OCI-LY3 (cell line): ENCODE measurements around the gene SLC37A2.
"Not testable (repeated sequence)": the region's sequence is repeated elsewhere in the genome, so short reads cannot be mapped to it uniquely, and the experiment has no call there.

Experiments used
- H2AFZ ChIP-seq: fragments of 200-600, 300-600 bp; shearing (Covaris generic); 2 replicates; pipeline ENCODE4 v1.6.0; 2014; ENCODE audit warnings: antibody characterized with exemption, low read depth, low read length
- H3K27ac ChIP-seq: fragments of 200-600, 300-600 bp; sonication (generic); 2 replicates; pipeline ENCODE4 v1.5.1; 2014; ENCODE audit warnings: mild to moderate bottlenecking, low read length, moderate library complexity, mixed read lengths
- H3K27me3 ChIP-seq: fragments of 200-600, 300-600 bp; sonication (generic); 2 replicates; pipeline ENCODE4 v1.6.1; 2014; ENCODE audit warnings: low read depth, low read length, mixed read lengths
- H3K36me3 ChIP-seq: fragments of 200-600, 300-600 bp; sonication (generic); replicated peaks from 2 replicates; pipeline ENCODE3; 2014; ENCODE audit warnings: low read depth, low read length, mixed read lengths
- H3K4me1 ChIP-seq: fragments of 300-600, 200-600 bp; sonication (generic); 2 replicates; pipeline ENCODE4 v1.6.1; 2014; ENCODE audit warnings: low read length, mixed read lengths
- H3K4me2 ChIP-seq: fragments of 200-600, 300-600 bp; sonication (generic); 2 replicates; pipeline ENCODE4 v1.6.1; 2014; ENCODE audit warnings: low read length, mixed read lengths
- H3K4me3 ChIP-seq: fragments of 300-600, 200-600 bp; sonication (generic); 2 replicates; pipeline ENCODE4 v1.5.1; 2014; ENCODE audit warnings: antibody characterized with exemption, mild to moderate bottlenecking, low read length, moderate library complexity
- H3K79me2 ChIP-seq: fragments of 300-600, 200-600 bp; shearing (Covaris generic); 2 replicates; pipeline ENCODE4 v1.6.1; 2014; ENCODE audit warnings: mild to moderate bottlenecking, low read length, mixed read lengths
- H3K9ac ChIP-seq: fragments of 300-600, 200-600 bp; shearing (Covaris generic); 2 replicates; pipeline ENCODE4 v1.6.0; 2014; ENCODE audit warnings: mild to moderate bottlenecking, low read length, moderate library complexity
- H3K9me3 ChIP-seq: fragments of 200-600, 300-600 bp; shearing (Covaris generic); 2 replicates; pipeline ENCODE4 v1.6.1; 2014; ENCODE audit warnings: low read length, mixed read lengths; ENCODE audit not compliant: insufficient read depth
- H4K20me1 ChIP-seq: fragments of 200-600, 300-600 bp; sonication (generic); 2 replicates; pipeline ENCODE4 v1.6.1; 2016; ENCODE audit warnings: low read length, mixed read lengths; ENCODE audit not compliant: insufficient read depth
- EZH2phosphoT487 ChIP-seq: fragments of 200-600 bp; shearing (Covaris generic); IDR thresholded peaks from 2 replicates; pipeline ENCODE4 v1.6.1; 2018; ENCODE audit warnings: antibody characterized with exemption, mixed run types, low read depth
- TF ChIP-seq, protein P1 (sequence below): fragments of 200-600, 300-600 bp; sonication (generic); IDR thresholded peaks from 2 replicates; pipeline ENCODE4 v1.5.1; 2014; ENCODE audit warnings: antibody characterized with exemption, low read length, low read depth

SLC37A2 gene

DNA sequence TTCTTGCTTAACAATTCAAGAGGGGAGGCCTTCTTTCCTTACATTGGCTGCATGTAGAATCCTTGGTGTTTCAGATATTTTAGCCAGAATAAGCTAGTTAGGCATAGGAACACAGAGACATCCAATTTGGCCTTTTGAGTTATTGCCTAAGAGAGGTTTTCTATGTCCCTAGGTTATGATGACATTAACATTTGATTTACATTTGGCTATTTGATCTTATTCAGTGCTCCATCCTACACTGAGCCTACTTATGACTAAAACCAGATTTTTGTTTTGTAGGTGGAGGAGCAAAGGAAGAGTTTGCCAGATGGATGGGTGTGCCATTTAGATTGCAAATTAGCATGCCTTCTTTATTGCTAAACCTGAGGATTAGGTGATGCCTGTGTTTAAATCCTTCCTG is 11.1 kb upstream of the SLC37A2 start:
- TF ChIP-seq EZH2phosphoT487 = no peak
- TF ChIP-seq, protein P1, sequence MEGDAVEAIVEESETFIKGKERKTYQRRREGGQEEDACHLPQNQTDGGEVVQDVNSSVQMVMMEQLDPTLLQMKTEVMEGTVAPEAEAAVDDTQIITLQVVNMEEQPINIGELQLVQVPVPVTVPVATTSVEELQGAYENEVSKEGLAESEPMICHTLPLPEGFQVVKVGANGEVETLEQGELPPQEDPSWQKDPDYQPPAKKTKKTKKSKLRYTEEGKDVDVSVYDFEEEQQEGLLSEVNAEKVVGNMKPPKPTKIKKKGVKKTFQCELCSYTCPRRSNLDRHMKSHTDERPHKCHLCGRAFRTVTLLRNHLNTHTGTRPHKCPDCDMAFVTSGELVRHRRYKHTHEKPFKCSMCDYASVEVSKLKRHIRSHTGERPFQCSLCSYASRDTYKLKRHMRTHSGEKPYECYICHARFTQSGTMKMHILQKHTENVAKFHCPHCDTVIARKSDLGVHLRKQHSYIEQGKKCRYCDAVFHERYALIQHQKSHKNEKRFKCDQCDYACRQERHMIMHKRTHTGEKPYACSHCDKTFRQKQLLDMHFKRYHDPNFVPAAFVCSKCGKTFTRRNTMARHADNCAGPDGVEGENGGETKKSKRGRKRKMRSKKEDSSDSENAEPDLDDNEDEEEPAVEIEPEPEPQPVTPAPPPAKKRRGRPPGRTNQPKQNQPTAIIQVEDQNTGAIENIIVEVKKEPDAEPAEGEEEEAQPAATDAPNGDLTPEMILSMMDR = no peak
- Histone ChIP-seq H3K36me3 (no peaks in the 10 kb centered on the region), H3K9me3 (no peaks in the 10 kb centered on the region), H3K4me3 (no peak overlapping the region), H3K4me1 (no peaks in the 10 kb centered on the region), H3K4me2 (no peak overlapping the region), H2AFZ (no peak overlapping the region), H3K27ac (no peak overlapping the region), H3K27me3 (no peaks in the 10 kb centered on the region), H3K9ac (no peak overlapping the region), H4K20me1 (no peaks in the 10 kb centered on the region), H3K79me2 (no peaks in the 10 kb centered on the region)

DNA sequence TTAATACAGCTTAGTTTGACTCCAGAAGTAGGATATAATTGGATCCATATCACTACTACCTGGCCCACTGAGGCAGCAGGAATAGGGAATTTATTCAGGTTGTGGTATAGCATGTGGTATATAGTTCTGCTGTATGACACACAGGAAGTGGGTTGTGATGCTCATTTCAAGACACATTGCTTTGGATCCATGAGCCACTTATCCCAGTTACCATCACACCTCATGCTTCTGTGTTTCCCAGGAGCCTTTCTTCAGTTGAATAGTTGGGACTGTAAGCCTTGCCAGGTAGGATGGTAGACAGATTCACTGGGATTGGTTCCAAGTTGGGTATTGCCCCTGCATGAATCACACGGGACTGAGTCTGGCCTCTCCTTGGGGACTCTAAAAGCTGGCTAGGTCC is 9.9 kb upstream of the SLC37A2 start:
- Histone ChIP-seq H3K79me2 (no peaks in the 10 kb centered on the region), H3K27ac (no peak overlapping the region), H3K27me3 (no peaks in the 10 kb centered on the region), H4K20me1 (no peaks in the 10 kb centered on the region), H3K4me3 (no peak overlapping the region), H3K4me2 (no peak overlapping the region), H3K36me3 (no peaks in the 10 kb centered on the region), H3K4me1 (no peaks in the 10 kb centered on the region), H2AFZ (no peak overlapping the region), H3K9ac (no peak overlapping the region), H3K9me3 (no peaks in the 10 kb centered on the region)
- no peak for TF ChIP-seq EZH2phosphoT487
- TF ChIP-seq, protein P1 = no peak

DNA sequence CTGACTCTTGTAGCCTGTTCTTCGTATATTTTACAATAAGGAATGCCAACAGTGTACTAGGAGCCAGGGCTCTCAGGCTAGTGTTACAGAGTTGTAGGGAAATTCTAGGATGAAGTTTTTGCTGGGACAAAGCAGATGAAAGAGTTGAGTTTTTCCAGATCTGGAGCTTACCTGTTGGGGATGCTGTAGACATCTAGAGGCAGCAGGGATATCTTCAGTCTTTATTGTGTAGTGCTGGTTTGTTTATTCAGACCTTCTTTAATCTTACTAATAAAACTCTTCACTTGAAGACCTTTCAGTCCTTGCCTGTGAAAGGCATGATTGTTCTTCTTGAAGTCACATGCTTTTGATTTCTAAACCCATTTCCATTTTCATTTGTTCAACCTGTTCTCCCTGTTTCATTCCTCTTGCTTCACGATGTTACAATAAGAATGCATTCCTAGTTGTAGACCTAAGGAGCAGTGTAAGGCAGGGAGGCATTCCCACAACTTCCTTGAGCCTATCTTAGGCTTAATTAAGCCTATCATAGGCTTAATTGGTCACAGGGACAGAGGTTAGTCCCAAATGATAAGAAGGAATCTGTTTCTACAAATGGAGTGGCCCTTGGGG is 7.9 kb upstream of the SLC37A2 start:
- no peaks in the 10 kb centered on the region for H4K20me1 ChIP-seq
- no peaks in the 10 kb centered on the region for H3K36me3 ChIP-seq
- H3K9ac ChIP-seq = no peak overlapping the region
- TF ChIP-seq, protein P1 = no peak
- TF ChIP-seq EZH2phosphoT487 = no peak
- H2AFZ ChIP-seq = no peak overlapping the region
- H3K79me2 ChIP-seq = no peaks in the 10 kb centered on the region
- no peak overlapping the region for H3K27ac ChIP-seq
- no peaks in the 10 kb centered on the region for H3K9me3 ChIP-seq
- no peak overlapping the region for H3K4me3 ChIP-seq
- H3K4me1 ChIP-seq = no peaks in the 10 kb centered on the region
- H3K4me2 ChIP-seq = no peak overlapping the region
- no peaks in the 10 kb centered on the region for H3K27me3 ChIP-seq

DNA sequence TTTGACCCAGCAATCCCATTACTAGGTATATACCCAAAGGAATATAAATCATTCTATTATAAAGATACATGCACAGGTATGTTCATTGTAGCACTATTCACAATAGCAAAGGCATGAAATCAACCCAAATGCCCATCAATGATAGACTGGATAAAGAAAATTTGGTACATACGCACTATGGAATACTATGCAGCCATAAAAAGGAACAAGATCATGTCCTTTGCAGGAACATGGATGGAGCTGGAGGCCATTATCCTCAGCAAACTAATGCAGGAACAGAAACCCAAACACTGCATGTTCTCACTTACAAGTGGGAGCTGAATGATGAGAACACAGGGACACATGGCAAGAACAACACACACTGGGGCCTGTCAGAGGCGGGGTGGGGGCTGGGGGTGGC is 7.0 kb upstream of the SLC37A2 start:
- H3K9ac ChIP-seq, H3K4me2 ChIP-seq, H4K20me1 ChIP-seq, H3K79me2 ChIP-seq, H3K27me3 ChIP-seq, H3K4me1 ChIP-seq, H2AFZ ChIP-seq, H3K9me3 ChIP-seq, H3K4me3 ChIP-seq, H3K27ac ChIP-seq, H3K36me3 ChIP-seq: not testable (repeated sequence)
